ENCODE results near the gene POLR2I. TPM values are rescaled to one million over a fixed set of nuclear protein-coding genes. Genes with fewer than 3 reads are reported as not detected.

POLR2I gene
- polyA plus RNA-seq, 3 donors = 21.2 to 73.9 (median 57.9) TPM

DNA sequence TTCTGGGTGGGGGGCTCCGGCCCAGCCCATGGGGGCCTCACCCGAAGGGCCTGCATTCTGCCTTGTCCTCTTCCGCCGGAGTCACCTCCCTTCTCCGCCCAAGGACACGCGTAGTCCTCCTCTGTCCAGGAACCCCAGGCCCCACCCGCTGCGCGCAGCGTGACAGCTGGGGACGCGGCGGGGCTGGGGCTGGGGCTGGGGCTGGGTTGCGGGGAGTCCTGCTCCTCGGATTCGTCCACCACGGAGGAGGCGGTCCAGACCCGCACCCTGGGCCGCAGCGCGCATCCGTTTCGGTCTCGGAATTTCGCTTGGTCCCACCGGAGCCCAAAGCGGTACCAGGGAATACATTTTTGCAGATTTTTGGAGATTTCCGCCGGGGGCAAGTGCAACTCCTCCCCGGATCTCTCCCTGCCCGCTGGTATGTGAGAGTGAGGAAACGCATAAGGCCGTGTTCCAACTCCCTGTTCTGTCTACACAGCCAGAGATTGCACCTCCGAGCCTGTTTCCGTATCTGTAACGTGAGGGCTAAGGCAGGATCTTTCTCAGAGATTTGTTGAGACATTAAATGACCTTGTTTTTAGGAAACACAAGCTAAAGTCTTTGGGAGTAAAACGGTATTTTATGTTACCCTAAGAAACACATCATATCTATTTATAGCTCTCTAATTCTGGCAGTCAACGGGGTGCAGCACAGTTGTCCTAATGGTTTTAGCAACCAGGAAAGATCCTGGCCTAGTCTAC lies 37.8 kb upstream of the POLR2I start, which contains the start of gene COX7A1:
COX7A1 (minus strand) TSS at position 96 of the 740 bp plus-strand sequence; CDS start at position 56, 40 bp downstream.
- H3K4me2 ChIP-seq (replicated peaks; ENCODE audit: extremely low read depth, low read length, poor library complexity, severe bottlenecking) = peak within 1 kb of the TSS; percentile 42

DNA sequence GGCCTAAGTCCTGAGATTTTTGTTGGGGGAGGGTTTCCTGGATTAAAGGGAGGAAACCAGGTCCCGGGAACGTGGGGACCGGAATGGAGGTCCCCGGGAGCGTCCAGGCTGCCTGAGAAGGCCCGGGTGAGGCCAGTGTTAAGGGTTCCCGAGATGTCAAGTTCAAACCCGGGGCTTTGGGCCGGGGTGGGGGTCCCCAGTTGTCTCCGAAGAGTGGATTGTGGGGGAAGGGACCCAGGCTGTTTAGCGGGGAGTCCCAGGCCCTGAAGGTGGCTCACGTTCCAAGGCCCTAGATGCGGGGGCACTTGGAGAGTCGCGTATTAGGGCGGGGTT lies 37.3 kb upstream of the POLR2I start:
- peak overlapping the region; percentile 4 for H3K9ac ChIP-seq (ENCODE audit: insufficient read depth, low read length, poor library complexity, severe bottlenecking)
- TF ChIP-seq, protein P1, sequence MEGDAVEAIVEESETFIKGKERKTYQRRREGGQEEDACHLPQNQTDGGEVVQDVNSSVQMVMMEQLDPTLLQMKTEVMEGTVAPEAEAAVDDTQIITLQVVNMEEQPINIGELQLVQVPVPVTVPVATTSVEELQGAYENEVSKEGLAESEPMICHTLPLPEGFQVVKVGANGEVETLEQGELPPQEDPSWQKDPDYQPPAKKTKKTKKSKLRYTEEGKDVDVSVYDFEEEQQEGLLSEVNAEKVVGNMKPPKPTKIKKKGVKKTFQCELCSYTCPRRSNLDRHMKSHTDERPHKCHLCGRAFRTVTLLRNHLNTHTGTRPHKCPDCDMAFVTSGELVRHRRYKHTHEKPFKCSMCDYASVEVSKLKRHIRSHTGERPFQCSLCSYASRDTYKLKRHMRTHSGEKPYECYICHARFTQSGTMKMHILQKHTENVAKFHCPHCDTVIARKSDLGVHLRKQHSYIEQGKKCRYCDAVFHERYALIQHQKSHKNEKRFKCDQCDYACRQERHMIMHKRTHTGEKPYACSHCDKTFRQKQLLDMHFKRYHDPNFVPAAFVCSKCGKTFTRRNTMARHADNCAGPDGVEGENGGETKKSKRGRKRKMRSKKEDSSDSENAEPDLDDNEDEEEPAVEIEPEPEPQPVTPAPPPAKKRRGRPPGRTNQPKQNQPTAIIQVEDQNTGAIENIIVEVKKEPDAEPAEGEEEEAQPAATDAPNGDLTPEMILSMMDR (IDR thresholded peaks at IDR 0.05) = no peak
- peak overlapping the region in 1 of 3 experiments; percentile 23 for H3K4me3 ChIP-seq (replicated peaks in 1 of 3; ENCODE audit: low read depth in 2 of 3, low read length in 3 of 3)
- peaks cover 23% of the 10 kb centered on the region for H3K4me1 Mint-ChIP-seq
- no peaks in the 10 kb centered on the region for H3K27me3 ChIP-seq (ENCODE audit: control insufficient read depth in 2 of 2, insufficient read depth in 2 of 2, low read length in 2 of 2)
- H3K9me3 ChIP-seq (replicated peaks in 1 of 2; ENCODE audit: control insufficient read depth in 1 of 2, insufficient read depth in 1 of 2, low read length in 2 of 2) = no peaks in the 10 kb centered on the region
- no peak overlapping the region for H2AFZ ChIP-seq (ENCODE audit: insufficient read depth, low read depth, low read length, poor library complexity, severe bottlenecking)
- H3K9me3 Mint-ChIP-seq = no peaks in the 10 kb centered on the region
- H3K27me3 Mint-ChIP-seq (ENCODE audit: low read depth in 3 of 3) = peaks cover 0 to 7% (median 0%) of the 10 kb centered on the region in 3 donors
- H3K4me1 ChIP-seq (ENCODE audit: control insufficient read depth in 1 of 2, insufficient read depth in 2 of 2, low read length in 2 of 2) = peaks cover 8 to 22% of the 10 kb centered on the region in 2 donors
- H3K27ac ChIP-seq (ENCODE audit: low read depth in 1 of 2, low read length in 2 of 2) = no peak overlapping the region
- no peaks in the 10 kb centered on the region for H3K79me2 ChIP-seq (ENCODE audit: insufficient read depth, low read length)
- no peak for DNase-seq
- H3K36me3 Mint-ChIP-seq = peaks cover 42 to 58% of the 10 kb centered on the region in 2 donors
- peaks cover 59% of the 10 kb centered on the region for H4K20me1 ChIP-seq (ENCODE audit: insufficient read depth, low read length)
- peaks cover 36 to 45% of the 10 kb centered on the region in 2 donors for H3K36me3 ChIP-seq (replicated peaks in 1 of 2; ENCODE audit: control insufficient read depth in 1 of 2, insufficient read depth in 2 of 2, low read length in 2 of 2)
- H3K4me3 Mint-ChIP-seq = peak overlapping the region in 1 of 2 donors; percentile 53
- peak overlapping the region; percentile 42 for H3K4me2 ChIP-seq (replicated peaks; ENCODE audit: extremely low read depth, low read length, poor library complexity, severe bottlenecking)
- 77% methylated on average over 8 of the region's 16 CpGs for WGBS (ENCODE audit: insufficient coverage)
- no peak overlapping the region for H3K27ac Mint-ChIP-seq
- intact Hi-C loops (cut with micrococcal nuclease) = no loop called here

More for the DNA sequence above, 37.8 kb upstream of the POLR2I start, which contains the start of gene COX7A1:
- Mint-ChIP-seq H3K9me3 (no peaks in the 10 kb centered on the region), H3K4me3 (peak within 1 kb of the TSS; percentile 4 to 53), H3K4me1 (peaks cover 23% of the 10 kb centered on the region), H3K27ac (peak within 1 kb of the TSS in 4 of 7 donors; percentile 13 to 56 (median 16)), H3K27me3 (ENCODE audit: low read depth in 3 of 3) (peaks cover 0 to 8% (median 0%) of the 10 kb centered on the region in 3 donors), H3K36me3 (peaks cover 38 to 53% of the 10 kb centered on the region in 2 donors)
- no peaks in the 10 kb centered on the region for H3K79me2 ChIP-seq (ENCODE audit: insufficient read depth, low read length)
- peaks cover 8 to 22% of the 10 kb centered on the region in 2 donors for H3K4me1 ChIP-seq (ENCODE audit: control insufficient read depth in 1 of 2, insufficient read depth in 2 of 2, low read length in 2 of 2)
- intact Hi-C loops (cut with micrococcal nuclease) = no loop called here
- no peak for DNase-seq
- peaks cover 32 to 40% of the 10 kb centered on the region in 2 donors for H3K36me3 ChIP-seq (replicated peaks in 1 of 2; ENCODE audit: control insufficient read depth in 1 of 2, insufficient read depth in 2 of 2, low read length in 2 of 2)
- no peak within 1 kb of the TSS for H3K27ac ChIP-seq (ENCODE audit: low read depth in 1 of 2, low read length in 2 of 2)
- H3K27me3 ChIP-seq (ENCODE audit: control insufficient read depth in 2 of 2, insufficient read depth in 2 of 2, low read length in 2 of 2) = no peaks in the 10 kb centered on the region
- H3K9me3 ChIP-seq (replicated peaks in 1 of 2; ENCODE audit: control insufficient read depth in 1 of 2, insufficient read depth in 1 of 2, low read length in 2 of 2) = no peaks in the 10 kb centered on the region
- peaks cover 54% of the 10 kb centered on the region for H4K20me1 ChIP-seq (ENCODE audit: insufficient read depth, low read length)
- no peak within 1 kb of the TSS for H2AFZ ChIP-seq (ENCODE audit: insufficient read depth, low read depth, low read length, poor library complexity, severe bottlenecking)
- peak within 1 kb of the TSS in 2 of 3 experiments; percentile 4 to 23 for H3K4me3 ChIP-seq (replicated peaks in 1 of 3; ENCODE audit: low read depth in 2 of 3, low read length in 3 of 3)
- TF ChIP-seq, protein P1 (IDR thresholded peaks at IDR 0.05) = no peak
- peak within 1 kb of the TSS; percentile 4 for H3K9ac ChIP-seq (ENCODE audit: insufficient read depth, low read length, poor library complexity, severe bottlenecking)
- WGBS (ENCODE audit: insufficient coverage) = 28% methylated on average over 27 of the region's 40 CpGs
